ENCODE results near the gene SWSAP1. TPM values are rescaled to one million over a fixed set of nuclear protein-coding genes. Genes with fewer than 3 reads are reported as not detected.
A peak's percentile ranks its signal among the peaks of the same experiment; 100 is the strongest.
"Not testable (repeated sequence)": the region's sequence is repeated elsewhere in the genome, so short reads cannot be mapped to it uniquely, and the experiment has no call there.

SWSAP1 gene
- total RNA-seq, 1 donor from 2014 or later, result 4.5 TPM

DNA sequence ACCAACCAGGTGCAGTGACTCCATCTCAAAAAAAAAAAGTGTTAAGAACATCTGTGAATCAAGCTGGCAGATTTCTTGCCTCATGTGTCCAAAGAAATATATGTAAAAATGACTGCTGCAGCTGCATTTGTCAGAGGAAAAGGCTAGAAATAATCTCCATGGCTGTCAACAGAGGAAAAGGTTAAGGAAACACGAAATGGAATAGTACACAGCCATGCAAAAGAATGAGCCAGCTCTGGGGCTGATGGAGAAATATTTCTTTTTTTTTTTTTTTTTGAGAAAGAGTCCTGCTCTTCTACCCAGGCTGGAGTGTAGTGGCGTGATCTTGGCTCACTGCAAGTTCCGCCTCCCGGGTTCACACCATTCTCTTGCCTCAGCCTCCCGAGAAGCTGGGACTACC is 41.6 kb upstream of the SWSAP1 start:
- intact Hi-C loops (cut with DNase I), result no loop called here
- no peak overlapping the region for H3K27ac ChIP-seq
- peaks cover 57 to 85% of the 10 kb centered on the region in 2 donors for H3K36me3 ChIP-seq
- DNase-seq (ENCODE audit: low spot score in 2 of 2), result no peak
- no peaks in the 10 kb centered on the region for H3K4me1 ChIP-seq
- H3K27me3 ChIP-seq, result no peaks in the 10 kb centered on the region
- no peaks in the 10 kb centered on the region for H3K9me3 ChIP-seq
- TF ChIP-seq, protein P1, sequence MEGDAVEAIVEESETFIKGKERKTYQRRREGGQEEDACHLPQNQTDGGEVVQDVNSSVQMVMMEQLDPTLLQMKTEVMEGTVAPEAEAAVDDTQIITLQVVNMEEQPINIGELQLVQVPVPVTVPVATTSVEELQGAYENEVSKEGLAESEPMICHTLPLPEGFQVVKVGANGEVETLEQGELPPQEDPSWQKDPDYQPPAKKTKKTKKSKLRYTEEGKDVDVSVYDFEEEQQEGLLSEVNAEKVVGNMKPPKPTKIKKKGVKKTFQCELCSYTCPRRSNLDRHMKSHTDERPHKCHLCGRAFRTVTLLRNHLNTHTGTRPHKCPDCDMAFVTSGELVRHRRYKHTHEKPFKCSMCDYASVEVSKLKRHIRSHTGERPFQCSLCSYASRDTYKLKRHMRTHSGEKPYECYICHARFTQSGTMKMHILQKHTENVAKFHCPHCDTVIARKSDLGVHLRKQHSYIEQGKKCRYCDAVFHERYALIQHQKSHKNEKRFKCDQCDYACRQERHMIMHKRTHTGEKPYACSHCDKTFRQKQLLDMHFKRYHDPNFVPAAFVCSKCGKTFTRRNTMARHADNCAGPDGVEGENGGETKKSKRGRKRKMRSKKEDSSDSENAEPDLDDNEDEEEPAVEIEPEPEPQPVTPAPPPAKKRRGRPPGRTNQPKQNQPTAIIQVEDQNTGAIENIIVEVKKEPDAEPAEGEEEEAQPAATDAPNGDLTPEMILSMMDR (IDR thresholded peaks at IDR 0.05), result no peak
- no peak overlapping the region for H3K4me3 ChIP-seq

DNA sequence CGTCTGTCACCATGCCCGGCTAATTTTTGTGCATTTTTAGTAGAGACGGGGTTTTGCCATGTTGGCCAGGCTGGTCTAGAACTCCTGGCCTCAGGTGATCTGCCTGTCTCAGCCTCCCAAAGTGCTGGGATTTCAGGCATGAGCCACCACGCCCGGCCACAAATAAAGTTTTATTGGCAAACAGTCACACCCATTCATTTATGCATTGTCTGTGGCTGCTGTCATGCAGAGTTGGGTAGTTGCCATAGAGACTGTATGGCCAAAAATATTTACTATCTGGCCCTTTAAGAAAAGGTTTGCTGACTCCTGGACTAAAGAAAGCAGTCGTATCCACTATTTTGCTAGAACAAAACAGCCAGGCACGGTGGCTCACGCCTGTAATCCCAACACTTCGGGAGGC is 40.6 kb upstream of the SWSAP1 start:
- H3K4me3 ChIP-seq; DNase-seq (ENCODE audit: low spot score in 2 of 2); H3K4me1 ChIP-seq; H3K9me3 ChIP-seq; intact Hi-C loops (cut with DNase I); H3K27ac ChIP-seq; H3K27me3 ChIP-seq: not testable (repeated sequence)
- H3K36me3 ChIP-seq, result peaks cover 48 to 75% of the 10 kb centered on the region in 2 donors

DNA sequence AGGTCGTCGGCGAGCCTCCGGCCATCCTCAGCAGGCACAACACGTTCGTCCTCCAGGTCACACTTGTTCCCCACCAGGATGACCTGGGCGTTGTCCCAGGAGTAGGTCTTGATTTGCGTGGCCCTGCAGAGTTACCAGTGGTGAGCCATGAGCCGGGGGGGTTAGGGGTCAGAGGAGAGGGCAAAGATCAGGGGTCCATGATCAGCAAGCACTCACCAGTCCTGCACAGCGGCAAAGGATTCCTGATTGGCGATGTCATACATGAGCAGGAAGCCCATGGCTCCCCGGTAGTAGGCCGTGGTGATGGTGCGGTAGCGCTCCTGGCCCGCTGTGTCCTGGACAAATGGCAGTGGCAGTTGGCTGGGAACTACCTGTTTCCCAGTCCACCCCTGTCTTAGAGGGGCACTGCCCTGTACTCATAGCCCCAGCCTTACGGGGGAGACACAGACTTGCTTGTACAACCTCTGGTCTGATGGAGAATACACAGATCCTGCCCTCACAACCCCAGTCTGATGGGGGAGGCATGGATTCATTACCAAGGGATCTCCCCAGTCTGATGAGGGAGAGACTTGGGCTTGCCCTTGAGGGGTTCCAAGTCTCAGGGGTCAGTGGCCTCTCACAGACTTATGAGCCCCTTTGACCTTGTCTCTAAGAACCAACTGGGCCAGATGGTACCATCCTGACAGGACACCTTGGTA is 38.9 kb upstream of the SWSAP1 start:
- Histone ChIP-seq H3K4me3 (no peak overlapping the region), H3K27ac (no peak overlapping the region), H3K36me3 (peaks cover 43 to 57% of the 10 kb centered on the region in 2 donors), H3K9me3 (no peaks in the 10 kb centered on the region), H3K4me1 (peaks cover 6 to 9% of the 10 kb centered on the region in 2 donors), H3K27me3 (no peaks in the 10 kb centered on the region)
- TF ChIP-seq, protein P1 (IDR thresholded peaks at IDR 0.05), result no peak
- intact Hi-C loops (cut with DNase I), result no loop called here
- DNase-seq (ENCODE audit: low spot score in 2 of 2), result no peak

DNA sequence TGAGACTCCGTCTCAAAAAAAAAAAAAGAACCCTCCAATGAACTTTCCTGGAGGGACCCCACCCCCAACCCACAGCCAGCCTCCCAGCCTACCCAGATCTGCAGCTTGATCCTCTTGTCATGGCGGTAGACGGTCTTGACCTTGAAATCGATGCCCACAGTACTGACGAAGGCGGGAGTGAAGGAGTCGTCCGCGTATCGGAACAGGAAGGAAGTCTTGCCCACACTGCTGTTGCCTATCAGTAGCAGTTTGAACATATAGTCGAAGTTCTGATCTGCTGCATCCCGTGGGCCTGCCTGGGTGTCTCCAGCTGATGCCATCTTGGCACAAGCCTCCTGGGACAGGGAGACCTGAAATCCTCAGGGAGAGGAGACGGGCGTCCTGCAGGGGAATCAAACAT is 37.4 kb upstream of the SWSAP1 start:
- H3K27me3 ChIP-seq, result no peaks in the 10 kb centered on the region
- DNase-seq (ENCODE audit: low spot score in 2 of 2), result no peak
- peaks cover 6 to 9% of the 10 kb centered on the region in 2 donors for H3K4me1 ChIP-seq
- peaks cover 43 to 48% of the 10 kb centered on the region in 2 donors for H3K36me3 ChIP-seq
- intact Hi-C loops (cut with DNase I), result no loop called here
- no peaks in the 10 kb centered on the region for H3K9me3 ChIP-seq
- TF ChIP-seq, protein P1 (IDR thresholded peaks at IDR 0.05), result no peak
- H3K27ac ChIP-seq, result no peak overlapping the region
- H3K4me3 ChIP-seq, result no peak overlapping the region

DNA sequence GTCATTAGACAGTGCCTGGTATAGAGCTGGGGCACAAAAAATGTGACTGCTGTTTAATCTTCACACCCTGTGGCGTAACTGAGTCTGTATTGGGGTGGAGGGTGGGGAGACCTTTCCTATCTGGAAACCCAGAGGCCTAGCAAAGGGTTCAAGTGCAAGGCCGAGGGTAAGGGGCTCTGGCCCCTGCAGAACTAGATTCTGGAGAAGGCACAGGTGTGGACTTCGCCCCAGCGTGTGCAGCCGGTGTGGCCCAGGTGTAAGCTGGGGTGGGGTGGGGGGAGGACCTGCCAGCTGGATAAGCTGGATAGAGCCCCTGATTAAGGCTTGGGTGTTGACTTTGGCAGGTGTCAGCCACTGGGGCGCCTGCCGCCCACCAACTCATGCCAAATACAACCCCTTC is 36.3 kb upstream of the SWSAP1 start:
- Histone ChIP-seq H3K27me3 (no peaks in the 10 kb centered on the region), H3K9me3 (no peaks in the 10 kb centered on the region), H3K36me3 (peaks cover 37 to 38% of the 10 kb centered on the region in 2 donors), H3K4me1 (peaks cover 6 to 9% of the 10 kb centered on the region in 2 donors), H3K27ac (peak overlapping the region; percentile 70 to 82), H3K4me3 (peak overlapping the region in 1 of 2 donors; percentile 90)
- intact Hi-C loops (cut with DNase I), result no loop called here
- no peak for DNase-seq (ENCODE audit: low spot score in 2 of 2)
- TF ChIP-seq, protein P1 (IDR thresholded peaks at IDR 0.05), result no peak

DNA sequence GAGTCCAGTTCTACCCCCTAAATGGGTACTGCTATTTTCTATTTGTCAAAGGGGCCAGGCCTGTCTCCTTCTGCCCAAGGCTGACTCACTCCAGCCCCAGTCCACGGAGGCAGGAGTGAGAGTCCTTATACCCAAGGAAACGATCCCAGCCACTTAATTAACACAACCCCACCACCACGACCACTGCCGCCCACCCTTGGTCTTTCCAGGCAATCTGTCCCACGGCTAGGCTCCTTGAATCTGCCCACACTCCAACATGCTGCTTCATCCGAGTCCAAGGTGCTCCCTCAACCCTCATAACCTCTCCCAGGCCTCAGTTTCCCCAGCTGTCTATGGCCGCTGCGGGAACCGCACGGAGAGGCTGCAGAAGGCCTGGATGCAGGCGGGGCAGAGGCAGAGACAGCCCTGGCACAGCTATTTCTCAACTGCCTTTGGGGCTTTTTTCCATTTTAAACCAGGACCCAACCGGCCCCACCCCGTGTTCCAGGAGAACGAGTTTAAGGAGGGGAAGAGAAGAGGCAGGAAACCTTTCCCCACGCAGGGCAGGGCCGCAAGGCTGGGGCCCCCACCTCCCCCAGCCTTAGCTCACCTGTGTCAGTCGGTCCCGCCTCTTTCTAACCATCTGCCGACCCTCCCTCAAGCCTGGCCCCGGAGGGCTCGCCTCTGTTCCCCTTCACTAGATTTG is 35.8 kb upstream of the SWSAP1 start:
- Histone ChIP-seq H3K4me1 (peaks cover 6 to 11% of the 10 kb centered on the region in 2 donors), H3K9me3 (no peaks in the 10 kb centered on the region), H3K36me3 (peaks cover 31 to 32% of the 10 kb centered on the region in 2 donors), H3K27ac (peak overlapping the region; percentile 70 to 82), H3K4me3 (peak overlapping the region; percentile 71 to 90), H3K27me3 (no peaks in the 10 kb centered on the region)
- DNase-seq (ENCODE audit: low spot score in 2 of 2), result no peak
- TF ChIP-seq, protein P1 (IDR thresholded peaks at IDR 0.05), result no peak
- intact Hi-C loops (cut with DNase I), result loop anchor here (1.0 kb wide), 1 partner anchor 44 kb away; no protein-coding TSS in a partner anchor
